Parathyroid adenoma (tissue), 2 donors: ENCODE results near the gene GPR34.

Experiments used
- H2AFZ ChIP-seq: fragments of 300-600 bp; sonication (generic); one replicate; pipeline ENCODE4 v1.7.0; 2017; ENCODE audit warnings: antibody characterized with exemption, mild to moderate bottlenecking
- H3K27ac ChIP-seq: fragments of 300-600 bp; sonication (generic); one replicate; pipeline ENCODE4 v1.7.0; 2017
- H3K27me3 ChIP-seq: fragments of 300-600 bp; sonication (generic); one replicate; pipeline ENCODE4 v1.7.0; 2017; ENCODE audit warnings: low read length; ENCODE audit not compliant: control insufficient read depth, insufficient read depth
- H3K36me3 ChIP-seq: fragments of 300-600 bp; sonication (generic); one replicate; pipeline ENCODE4 v1.7.0; 2017; ENCODE audit warnings: low read length; ENCODE audit not compliant: control insufficient read depth, insufficient read depth
- H3K4me1 ChIP-seq: fragments of 300-600 bp; sonication (generic); one replicate; pipeline ENCODE4 v1.7.0; 2017; ENCODE audit warnings: control low read depth
- H3K4me2 ChIP-seq: fragments of 300-600 bp; sonication (generic); one replicate; pipeline ENCODE4 v1.7.0; 2017; ENCODE audit warnings: low read length
- H3K4me3 ChIP-seq: fragments of 300-600 bp; sonication (generic); one replicate; pipeline ENCODE4 v1.7.0; 2017; ENCODE audit warnings: low read depth, low read length
- H3K79me2 ChIP-seq: fragments of 300-600 bp; sonication (generic); one replicate; pipeline ENCODE4 v1.7.0; 2017; ENCODE audit warnings: control low read depth
- H3K9ac ChIP-seq: fragments of 300-600 bp; sonication (generic); one replicate; pipeline ENCODE4 v1.7.0; 2017; ENCODE audit warnings: mild to moderate bottlenecking
- H3K9me3 ChIP-seq: fragments of 300-600 bp; sonication (generic); one replicate; pipeline ENCODE4 v1.7.0; 2017; ENCODE audit warnings: low read length; ENCODE audit not compliant: control insufficient read depth
- CTCF ChIP-seq: fragments of 300-600 bp; sonication (generic); IDR thresholded peaks from one replicate; pipeline ENCODE4 v1.7.0; 2017; ENCODE audit warnings: antibody characterized with exemption, mild to moderate bottlenecking
- donor health status: primary hyperparathyroidism.

GPR34 gene

DNA sequence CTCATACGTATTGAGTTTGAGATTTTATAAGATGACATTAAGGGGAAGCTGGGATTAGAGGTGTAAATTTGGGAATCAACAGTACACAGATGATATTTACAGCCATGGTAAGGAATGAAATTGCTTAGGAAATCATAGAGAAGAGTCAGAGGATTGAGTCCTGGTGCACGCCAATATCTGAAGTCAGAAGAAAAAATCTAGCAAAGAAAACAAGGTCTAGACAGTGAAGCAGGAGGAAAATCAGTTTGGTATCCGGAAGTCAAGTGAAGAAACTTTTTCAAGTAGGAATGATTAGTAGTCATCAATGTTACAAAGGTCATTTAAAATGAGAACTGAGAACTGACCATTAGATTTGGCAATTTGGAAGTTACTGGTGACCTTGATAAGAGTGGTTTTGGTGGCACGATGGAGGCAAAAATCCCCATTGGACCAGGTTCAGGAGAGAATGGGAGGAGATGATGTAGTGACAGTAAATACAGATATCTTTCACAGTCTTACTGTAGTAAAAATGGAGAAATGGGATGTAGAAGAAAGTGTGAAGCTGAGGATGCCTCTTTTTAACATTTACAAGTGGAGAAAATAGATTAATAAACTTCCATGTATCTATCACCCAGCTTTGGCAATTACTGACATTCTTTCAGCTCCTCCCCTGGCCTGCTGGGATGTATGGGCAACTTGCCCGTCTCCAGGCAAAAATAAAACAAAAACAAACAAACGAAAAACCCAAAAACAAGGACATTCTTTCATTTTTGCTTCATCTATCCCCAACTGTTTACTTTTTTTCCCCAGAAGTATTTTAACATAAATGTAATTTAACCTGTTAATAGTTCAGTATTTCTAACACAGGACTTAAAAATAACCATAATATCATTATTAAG, 11.4 kb upstream of the GPR34 start:
- H3K4me2 ChIP-seq = no peak overlapping the region
- no peak for TF ChIP-seq CTCF
- H3K4me1 ChIP-seq = peaks cover 2% of the 10 kb centered on the region
- H2AFZ ChIP-seq = no peak overlapping the region
- no peaks in the 10 kb centered on the region for H3K27me3 ChIP-seq
- H3K9ac ChIP-seq = no peak overlapping the region
- H3K36me3 ChIP-seq = no peaks in the 10 kb centered on the region
- H3K79me2 ChIP-seq = no peaks in the 10 kb centered on the region
- no peaks in the 10 kb centered on the region for H3K9me3 ChIP-seq
- H3K4me3 ChIP-seq = no peak overlapping the region
- H3K27ac ChIP-seq = no peak overlapping the region

- Histone ChIP-seq H3K36me3 (no peaks in the 10 kb centered on the region), H3K27ac (no peak overlapping the region), H3K9ac (no peak overlapping the region), H3K79me2 (no peaks in the 10 kb centered on the region), H3K4me1 (no peaks in the 10 kb centered on the region), H2AFZ (no peak overlapping the region), H3K4me2 (no peak overlapping the region), H3K4me3 (no peak overlapping the region), H3K9me3 (no peaks in the 10 kb centered on the region), H3K27me3 (no peaks in the 10 kb centered on the region)
- TF ChIP-seq CTCF = no peak
Measured at GRCh38 chrX:41684138-41684537, 4.6 kb upstream of the GPR34 start.

DNA sequence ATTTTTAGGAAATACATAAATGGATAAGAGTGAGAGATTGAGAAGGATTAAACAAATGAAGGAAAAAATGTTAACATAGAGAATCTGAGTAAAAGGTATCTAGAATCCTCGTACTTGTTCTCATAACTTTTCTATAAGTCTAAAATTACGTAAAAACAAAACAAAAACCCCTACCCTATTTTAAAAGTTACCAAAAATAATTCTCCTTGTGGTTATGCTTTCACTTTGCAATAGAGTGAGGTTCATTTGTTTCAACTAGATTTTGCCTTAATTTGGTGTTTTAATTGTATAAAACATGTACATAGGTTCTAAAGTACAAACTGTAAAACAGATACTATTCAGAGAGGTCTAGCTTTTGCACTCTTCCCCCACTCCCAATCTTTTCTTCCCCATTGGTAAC, 3.8 kb upstream of the GPR34 start:
- TF ChIP-seq CTCF = no peak
- Histone ChIP-seq H3K27me3 (no peaks in the 10 kb centered on the region), H2AFZ (no peak overlapping the region), H3K9ac (no peak overlapping the region), H3K4me1 (no peaks in the 10 kb centered on the region), H3K9me3 (no peaks in the 10 kb centered on the region), H3K4me2 (no peak overlapping the region), H3K36me3 (no peaks in the 10 kb centered on the region), H3K4me3 (no peak overlapping the region), H3K79me2 (no peaks in the 10 kb centered on the region), H3K27ac (no peak overlapping the region)

- no peak for TF ChIP-seq CTCF
- Histone ChIP-seq H3K4me3 (no peak overlapping the region), H3K79me2 (no peaks in the 10 kb centered on the region), H3K27me3 (no peaks in the 10 kb centered on the region), H3K4me1 (no peaks in the 10 kb centered on the region), H3K9me3 (no peaks in the 10 kb centered on the region), H3K9ac (no peak overlapping the region), H2AFZ (no peak overlapping the region), H3K27ac (no peak overlapping the region), H3K36me3 (no peaks in the 10 kb centered on the region), H3K4me2 (no peak overlapping the region)
Measured at GRCh38 chrX:41686788-41687187, 2.0 kb upstream of the GPR34 start.

DNA sequence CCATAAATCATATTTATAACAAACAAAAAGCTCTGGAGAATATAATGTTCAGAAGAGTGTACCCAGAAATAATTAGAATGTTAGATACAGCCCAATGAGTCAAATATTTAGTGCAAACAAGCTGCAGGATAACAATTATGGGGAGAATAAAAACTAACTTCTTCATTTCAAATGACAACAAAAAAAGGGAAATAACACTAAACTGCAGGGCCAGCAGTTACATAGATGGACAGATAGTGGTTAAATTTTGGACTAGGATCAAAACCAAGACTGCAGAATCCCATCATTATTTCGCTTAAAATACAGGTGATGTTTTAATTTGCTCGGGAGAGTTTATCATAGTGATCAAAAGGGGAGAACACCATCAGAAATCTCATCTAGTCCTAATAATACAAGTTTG, 617 bp upstream of the GPR34 start:
- H3K4me1 ChIP-seq = no peaks in the 10 kb centered on the region
- no peaks in the 10 kb centered on the region for H3K36me3 ChIP-seq
- no peak overlapping the region for H2AFZ ChIP-seq
- H3K4me2 ChIP-seq = no peak overlapping the region
- H3K4me3 ChIP-seq = no peak overlapping the region
- TF ChIP-seq CTCF = no peak
- H3K9me3 ChIP-seq = no peaks in the 10 kb centered on the region
- H3K27ac ChIP-seq = no peak overlapping the region
- no peaks in the 10 kb centered on the region for H3K79me2 ChIP-seq
- no peaks in the 10 kb centered on the region for H3K27me3 ChIP-seq
- H3K9ac ChIP-seq = no peak overlapping the region
